Fibroblast of peridontal ligament (primary cell): ENCODE measurements around the gene ALPP.
"Not testable (repeated sequence)": the region's sequence is repeated elsewhere in the genome, so short reads cannot be mapped to it uniquely, and the experiment has no call there.

ENCODE experiments used
- DNase-seq: peaks from one replicate; pipeline ENCODE4 v3.0.0-alpha.2; 2010; ENCODE audit errors: extremely low read depth

ALPP gene

DNA sequence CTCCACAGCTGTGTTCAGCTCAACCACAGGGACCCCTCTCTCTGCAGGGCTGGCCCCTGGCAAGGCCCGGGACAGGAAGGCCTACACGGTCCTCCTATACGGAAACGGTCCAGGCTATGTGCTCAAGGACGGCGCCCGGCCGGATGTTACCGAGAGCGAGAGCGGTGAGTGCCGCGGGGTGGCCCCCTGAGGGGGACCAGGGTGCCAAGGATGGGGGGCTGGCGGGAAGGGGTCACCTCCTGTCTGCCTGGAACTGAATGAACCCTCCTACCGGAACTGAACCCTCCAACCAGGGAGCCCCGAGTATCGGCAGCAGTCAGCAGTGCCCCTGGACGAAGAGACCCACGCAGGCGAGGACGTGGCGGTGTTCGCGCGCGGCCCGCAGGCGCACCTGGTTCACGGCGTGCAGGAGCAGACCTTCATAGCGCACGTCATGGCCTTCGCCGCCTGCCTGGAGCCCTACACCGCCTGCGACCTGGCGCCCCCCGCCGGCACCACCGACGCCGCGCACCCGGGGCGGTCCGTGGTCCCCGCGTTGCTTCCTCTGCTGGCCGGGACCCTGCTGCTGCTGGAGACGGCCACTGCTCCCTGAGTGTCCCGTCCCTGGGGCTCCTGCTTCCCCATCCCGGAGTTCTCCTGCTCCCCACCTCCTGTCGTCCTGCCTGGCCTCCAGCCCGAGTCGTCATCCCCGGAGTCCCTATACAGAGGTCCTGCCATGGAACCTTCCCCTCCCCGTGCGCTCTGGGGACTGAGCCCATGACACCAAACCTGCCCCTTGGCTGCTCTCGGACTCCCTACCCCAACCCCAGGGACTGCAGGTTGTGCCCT is 2.9 kb downstream of the ALPP start:
- DNase-seq: not testable (repeated sequence)

DNA sequence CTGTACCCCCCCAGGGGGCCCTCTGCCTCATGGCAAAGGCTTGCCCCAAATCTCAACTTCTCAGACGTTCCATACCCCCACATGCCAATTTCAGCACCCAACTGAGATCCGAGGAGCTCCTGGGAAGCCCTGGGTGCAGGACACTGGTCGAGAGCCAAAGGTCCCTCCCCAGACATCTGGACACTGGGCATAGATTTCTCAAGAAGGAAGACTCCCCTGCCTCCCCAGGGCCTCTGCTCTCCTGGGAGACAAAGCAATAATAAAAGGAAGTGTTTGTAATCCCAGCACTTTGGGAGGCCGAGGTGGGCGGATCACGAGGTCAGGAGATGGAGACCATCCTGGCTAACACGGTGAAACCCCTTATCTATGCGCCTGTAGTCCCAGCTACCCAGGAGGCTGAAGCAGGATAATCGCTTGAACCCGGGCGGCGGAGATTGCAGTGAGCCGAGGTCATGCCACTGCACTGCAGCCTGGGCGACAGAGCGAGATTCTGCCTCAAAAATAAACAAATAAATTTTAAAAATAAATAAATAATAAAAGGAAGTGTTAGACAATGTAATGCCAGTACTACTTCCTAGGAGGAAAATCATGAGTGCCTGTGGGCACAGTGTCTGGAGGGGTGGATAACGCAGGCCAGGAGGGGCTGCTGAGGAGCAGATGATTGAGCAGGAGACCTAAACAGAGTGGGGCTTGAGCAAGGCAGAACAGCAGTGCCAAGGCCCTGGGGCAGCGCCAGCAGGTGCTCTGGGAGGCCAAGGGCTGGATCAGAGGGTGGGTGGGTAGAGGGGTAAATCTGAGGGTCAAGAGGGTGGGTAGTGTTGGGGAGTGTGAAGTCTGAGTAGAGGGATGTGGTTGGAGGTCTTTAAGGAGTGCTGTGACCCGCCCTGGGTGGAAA is 4.0 kb downstream of the ALPP start:
- no peak for DNase-seq

DNA sequence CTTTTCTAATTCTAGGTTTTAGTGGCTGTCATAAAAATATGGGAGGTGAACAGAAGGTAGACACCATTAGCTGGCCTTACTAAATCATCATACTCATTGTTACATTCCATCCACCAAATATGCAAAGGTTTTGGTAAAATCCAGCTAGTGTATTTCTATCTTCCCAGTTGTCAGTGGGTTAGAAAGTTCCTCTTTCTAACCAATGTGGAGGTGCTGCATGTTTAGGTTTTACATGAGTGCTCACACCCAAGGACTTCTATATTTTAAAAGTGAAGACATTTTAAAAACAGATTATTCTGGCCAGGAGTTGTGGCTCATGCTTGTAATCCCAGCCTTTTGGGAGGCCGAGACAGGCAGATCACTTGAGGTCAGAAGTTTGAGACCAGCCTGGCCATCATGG is 5.9 kb downstream of the ALPP start:
- no peak for DNase-seq

DNA sequence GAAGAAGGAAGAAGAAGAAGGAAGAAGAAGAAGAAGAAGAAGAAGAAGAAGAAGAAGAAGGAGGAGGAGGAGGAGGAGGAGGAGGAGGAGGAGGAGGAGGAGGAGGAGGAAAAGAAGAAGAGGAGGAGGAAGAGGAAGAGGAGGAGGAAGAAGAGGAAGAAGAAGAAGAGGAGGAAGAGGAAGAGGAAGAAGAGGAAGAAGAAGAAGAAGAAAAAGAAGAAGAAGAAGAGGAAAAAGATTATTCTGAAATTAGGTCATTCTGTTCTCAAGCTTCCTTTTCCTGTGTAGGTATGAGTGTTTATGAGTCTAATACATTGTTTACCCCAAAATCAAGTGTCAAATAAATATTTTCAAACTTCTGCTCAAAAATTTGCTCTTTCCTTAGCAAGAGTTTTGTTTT is 6.5 kb downstream of the ALPP start:
- DNase-seq: not testable (repeated sequence)

DNA sequence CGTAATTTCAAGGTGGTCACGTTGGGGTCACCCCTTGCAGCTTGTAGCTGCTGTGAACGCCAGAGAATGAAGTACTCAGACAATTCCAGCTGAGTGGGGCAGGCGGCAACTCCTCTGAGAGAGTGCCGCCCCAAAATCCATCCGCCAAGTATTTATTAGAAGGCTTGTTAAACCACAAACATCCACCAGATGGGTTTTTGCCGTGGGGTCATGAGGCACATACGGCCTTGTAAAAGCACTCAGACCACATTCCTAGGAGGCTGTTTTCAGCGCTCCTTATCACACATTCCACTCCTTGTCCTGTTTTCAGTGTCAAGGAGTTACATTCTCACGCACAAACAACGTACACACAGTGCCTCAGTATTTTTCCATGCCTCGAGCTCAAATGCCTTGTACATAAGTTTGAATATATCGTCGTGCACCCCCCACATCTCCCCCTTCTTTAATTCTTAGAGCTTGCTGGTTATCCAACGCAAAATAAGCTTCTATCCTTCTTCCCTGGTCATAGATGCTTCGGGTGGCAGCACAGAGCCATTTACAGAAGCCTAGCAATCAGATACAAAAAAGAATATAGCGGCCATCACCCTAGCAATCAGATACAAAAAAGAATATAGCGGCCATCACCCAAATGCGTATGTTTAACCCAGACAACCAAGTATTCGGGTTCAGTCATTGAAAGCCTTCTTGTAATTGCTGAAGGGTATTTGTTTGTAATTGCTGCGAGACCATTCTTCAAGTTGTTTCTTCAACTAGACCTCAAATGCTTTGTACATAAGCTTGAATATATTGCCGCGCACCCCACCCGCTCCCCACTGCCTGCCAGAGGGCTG is 7.3 kb downstream of the ALPP start:
- peak; percentile 14 for DNase-seq

DNA sequence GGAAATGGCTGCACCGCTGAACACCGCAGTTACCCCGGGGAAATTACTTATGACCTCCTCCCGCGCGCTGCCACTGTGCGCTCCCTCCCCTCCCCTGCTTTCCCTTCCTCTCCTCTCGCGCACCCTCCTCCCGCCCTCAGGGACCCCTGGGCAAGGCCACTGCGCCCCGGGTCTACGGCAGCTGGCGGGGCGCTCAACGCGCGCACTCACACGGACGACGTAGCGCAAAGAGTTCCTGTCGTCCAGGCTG is 7.9 kb downstream of the ALPP start:
- DNase-seq: no peak

DNA sequence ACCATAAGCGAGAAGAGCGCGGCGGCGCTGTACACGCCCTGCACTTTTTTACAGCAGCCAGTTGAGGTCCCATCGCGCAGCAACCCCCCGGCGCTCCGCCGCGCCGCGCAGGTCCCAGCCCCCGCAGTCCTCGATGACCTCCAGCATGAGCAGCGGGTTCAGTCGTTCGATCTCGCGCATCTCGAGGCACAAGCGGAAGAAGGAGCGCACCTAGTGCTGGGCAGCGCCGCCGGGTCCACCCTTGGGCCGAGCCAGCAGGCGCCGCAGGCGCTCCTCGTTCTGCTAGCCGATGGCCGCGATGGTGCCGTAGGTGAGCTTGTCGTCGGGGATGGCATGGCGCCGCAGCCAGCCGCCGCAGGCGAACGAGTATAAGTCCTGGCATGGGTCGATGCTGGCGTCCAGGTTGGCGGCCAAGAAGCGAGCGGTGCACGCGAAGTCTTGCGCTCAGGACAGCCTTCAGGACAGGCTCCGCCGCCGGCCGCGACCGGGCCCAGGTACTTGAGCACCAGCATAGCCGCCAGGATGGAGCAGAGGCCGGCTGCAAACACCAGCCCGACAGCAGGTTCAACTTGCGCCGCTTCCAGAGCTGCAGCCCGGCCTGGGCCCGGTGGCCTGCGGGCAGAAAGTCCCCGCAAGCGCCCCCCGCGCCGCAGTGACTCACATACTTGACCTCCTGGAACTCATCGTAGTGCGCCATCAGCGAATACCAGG is 8.3 kb downstream of the ALPP start:
- no peak for DNase-seq

DNA sequence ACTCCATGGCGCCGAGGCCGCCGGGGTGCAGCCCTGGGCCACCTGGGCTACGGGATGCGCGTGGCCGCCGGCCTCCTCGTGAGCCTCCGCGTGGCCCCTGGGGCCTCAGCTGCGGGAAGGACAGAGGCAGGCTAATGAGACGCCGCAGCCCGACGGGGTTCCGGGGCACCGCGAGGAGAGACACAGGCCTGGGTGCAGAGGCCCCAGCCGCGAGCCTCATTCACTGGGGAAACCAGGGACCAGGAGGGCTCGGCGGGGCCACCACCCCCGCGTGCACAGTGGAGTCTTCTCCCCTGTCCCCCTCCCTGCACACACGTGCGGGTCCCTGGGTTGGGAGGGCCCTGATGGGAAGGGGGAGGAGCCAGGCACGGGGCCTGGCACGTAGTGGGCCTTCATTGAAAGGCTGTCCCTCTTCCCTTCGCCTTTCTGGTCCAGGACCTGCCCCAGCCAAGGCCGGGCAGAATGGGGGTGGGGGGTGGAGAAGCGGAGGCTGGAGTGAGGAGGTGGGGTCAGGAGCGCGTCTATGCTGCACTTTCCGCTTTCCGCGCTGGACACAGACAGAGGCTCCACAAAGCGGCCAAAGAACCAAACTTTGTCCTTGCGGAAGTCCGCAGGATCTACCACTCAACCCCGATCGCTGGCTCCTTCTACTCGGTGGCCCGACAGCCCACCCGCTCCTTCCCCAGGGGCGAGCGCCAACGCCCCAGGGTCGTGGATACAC is 9.1 kb downstream of the ALPP start:
- DNase-seq: no peak

DNA sequence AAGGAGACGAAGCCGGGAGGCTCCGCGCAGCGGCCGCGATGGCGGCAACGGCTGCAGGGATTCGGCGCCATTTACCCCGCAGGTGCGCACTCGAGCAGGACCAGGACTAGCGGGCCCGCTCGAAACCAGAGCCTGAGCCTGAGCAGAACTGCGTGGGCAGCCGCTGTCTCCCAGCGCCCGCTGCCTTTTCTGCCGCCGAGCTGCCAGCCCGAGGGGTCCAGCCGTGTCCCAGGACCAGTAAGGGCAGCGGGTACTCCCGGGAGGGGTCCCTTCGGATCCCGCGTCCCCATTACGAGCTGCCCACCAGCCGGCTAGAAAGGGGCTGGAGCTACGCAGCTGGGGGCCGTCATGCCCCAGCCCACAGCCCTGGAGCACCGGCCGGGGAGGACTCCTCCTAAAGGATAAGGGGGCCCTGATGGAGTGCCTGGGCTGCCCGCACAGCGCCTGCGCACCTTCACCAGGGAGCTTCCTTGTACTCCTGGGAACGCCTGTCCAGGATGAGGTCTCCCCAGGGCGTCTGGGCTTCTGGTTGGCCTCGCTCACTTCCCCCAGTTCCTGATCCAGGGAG is 9.9 kb downstream of the ALPP start:
- no peak for DNase-seq

DNA sequence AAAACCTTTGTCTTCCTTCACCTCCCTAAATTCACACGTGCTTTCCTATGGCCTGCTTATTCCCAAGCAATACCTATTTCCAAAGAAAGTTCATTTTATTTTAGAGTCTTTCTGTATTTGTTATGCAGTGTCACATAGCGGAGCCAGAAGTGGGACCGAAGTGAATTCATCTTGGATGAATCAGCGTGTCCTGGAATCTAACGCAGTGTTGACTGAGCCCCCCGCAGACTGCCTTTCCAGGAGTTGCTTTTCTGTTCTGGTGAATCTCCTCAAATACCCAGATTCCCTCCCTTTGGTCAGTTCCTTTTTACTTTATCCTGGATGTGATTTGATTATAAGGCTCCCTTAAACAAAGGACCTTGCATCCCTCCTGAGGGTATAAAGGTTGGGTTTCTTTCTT is 10.8 kb downstream of the ALPP start:
- no peak for DNase-seq

DNA sequence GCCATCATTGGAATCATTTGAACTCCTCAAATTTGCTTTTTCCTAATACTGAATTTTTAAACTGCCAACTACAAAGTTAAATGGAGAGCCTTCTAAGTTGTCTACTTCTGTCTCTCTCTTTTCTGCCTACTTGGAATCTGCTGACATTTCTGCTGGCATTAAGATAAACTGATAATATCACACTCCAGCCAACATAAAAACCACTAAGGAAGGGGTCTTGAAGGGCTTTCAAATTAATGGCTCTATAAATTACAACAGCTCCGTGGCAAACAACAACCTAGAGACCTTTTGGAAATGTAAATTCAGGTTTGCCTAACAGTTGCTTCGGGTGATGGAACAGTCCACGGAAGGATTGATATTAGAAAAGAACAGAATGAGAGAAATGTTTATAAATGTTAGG is 12.1 kb downstream of the ALPP start:
- DNase-seq: no peak

DNA sequence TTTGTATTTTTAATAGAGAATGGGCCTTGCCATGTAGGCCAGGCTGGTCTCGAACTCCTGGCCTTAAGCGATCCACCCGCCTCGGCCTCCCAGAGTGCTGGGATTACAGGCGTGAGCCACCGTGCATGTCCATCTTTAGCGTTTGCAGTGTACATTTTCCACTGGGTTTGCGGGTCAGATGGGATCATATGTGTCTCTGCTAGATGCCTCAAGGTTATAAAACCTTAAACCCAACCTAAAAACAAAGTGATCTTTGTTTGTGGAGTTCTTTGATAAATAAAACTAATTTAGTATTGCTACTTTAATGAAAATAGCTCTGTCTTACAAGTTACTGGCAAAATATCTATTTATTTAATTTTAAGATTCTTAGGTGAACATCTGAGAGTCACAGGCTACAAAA is 15.0 kb downstream of the ALPP start:
- DNase-seq: no peak

DNA sequence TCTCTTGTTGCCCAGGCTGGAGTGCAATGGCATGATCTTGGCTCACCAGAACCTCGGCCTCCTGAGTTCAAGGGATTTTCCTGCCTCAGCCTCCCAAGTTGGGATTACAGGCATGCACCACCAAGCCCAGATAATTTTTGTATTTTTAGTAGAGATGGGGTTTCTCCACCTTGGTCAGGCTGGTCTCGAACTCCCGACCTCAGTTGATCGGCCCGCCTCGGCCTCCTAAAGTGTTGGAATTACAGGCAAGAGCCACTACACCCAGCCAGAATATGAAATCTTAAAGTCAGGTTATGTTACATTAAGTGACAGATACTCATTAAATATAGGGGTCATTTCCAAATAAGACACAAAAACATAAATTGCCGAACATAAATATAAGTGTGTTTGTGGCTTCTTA is 15.9 kb downstream of the ALPP start:
- not testable (repeated sequence) for DNase-seq

DNA sequence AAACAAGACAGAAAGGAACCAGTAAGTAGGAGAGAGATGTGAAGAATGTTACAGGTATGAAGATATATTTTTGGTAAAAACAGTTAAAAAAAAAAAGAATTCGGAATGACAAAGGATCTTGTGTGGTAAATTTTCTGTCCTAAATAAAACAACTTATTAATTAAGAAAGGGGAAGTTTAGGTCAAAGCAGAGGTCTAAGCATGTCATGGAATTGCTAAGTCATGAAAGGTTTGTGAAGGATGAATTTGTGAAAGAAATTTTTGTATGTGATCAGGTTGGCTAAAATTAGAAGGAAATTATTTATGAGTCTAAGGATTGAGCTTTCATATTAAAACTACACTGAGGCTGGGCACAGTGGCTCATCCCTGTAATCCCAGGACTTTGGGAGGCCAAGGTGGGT is 17.0 kb downstream of the ALPP start:
- DNase-seq: no peak

DNA sequence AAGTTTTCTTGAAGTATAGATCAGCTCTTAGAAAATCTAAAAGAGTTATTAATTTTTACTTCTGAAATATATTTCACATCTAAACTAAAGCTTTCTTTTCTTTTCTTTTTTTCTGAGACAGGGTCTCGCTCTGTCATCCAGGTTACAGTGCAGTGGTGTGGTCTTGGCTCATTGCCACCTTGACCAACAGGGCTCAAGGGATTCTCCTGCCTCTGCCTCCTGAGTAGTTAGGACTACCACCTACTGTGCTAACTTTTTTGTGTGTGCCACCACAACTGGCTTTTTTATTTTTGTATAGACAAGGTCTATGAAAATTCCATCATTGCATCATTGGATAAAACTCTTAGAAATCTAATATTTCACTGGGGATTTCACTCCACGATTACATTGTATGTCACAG is 18.1 kb downstream of the ALPP start:
- DNase-seq: no peak

DNA sequence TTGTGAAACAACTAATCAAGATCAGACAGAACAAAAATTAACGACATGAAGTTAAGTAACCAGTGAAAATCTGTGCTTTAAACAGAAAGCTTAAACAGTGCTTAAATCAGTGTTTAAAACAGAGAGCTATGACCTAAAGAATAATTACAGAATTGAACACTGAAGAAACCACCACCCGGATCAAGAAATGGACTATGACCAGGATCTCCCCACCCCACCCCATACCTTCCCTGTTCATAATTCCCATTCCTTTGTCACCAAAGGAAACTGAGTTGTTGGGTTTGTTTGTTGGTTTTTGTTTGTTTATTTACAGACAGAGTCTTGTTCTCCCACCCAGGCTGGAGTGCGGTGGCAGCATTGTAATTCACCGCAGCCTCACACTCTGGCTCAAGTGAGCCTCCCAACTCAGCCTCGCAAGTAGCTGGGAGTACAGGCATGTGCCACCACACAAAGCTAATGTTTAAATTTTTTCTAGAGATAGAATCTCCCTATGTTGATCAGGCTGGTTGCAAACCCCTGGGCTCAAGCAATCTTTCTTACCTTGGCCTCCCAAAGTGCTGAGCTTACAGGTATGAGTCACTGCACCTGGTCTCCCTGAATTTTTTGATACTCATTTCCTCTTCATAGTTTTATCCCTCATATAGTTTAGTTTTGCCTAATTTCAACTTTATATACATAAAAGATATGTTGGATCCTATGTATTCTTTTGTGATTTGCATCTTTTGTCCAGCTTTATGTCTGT is 19.9 kb downstream of the ALPP start:
- DNase-seq: no peak

DNA sequence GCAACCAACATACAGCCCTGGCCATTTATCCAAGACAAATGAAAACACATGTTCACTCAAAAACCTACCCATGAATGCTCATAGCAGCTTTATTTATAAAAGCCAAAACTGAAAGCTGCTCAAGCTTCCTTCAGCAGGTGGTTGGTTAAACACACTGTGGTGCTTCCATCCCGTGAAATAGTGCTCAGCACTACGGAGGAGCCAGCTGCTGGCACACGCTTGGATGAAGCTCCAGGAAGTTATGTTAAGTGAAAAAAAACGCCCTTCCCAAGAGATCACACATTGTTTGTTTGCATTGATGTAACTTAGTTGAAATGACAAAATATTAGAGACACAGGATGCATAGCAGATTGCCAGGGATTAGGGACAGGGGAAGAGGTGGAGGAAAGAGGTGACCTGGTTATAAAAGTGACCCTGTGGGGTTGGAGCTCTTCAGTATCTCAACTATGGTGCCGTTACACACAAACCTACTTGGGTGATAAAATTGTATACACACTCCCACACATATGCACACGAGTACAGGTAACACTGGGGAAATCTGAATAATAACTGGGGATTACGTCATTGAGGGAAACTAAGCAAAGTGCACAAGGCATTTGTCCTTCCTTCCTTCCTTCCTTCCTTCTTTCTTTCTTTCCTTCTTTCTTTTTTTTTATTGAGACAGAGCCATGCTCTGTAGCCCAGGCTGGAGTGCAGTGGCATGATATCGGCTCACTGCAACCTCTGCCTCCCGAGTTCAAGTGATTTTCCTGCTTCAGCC is 21.9 kb downstream of the ALPP start:
- no peak for DNase-seq

DNA sequence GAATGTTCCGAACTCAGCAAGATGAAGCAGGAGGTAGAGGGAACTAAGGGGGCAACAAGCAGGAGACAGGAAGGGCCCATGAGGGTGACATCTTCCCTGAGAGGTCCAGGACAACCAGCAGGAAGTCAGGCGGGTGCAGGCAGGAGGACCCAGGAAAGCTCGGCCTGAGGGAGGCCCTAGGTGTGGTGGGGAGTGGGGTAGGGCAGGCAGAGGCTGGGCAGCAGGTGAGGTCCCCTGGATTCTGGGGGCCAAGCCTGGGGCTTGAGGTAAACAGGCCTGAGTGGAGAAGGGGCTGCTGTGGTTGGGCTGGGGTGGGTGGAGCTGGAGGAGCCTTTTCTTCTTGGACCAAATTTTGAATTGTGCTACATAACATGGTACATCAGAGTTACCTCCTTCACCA is 24.0 kb downstream of the ALPP start:
- no peak for DNase-seq

DNA sequence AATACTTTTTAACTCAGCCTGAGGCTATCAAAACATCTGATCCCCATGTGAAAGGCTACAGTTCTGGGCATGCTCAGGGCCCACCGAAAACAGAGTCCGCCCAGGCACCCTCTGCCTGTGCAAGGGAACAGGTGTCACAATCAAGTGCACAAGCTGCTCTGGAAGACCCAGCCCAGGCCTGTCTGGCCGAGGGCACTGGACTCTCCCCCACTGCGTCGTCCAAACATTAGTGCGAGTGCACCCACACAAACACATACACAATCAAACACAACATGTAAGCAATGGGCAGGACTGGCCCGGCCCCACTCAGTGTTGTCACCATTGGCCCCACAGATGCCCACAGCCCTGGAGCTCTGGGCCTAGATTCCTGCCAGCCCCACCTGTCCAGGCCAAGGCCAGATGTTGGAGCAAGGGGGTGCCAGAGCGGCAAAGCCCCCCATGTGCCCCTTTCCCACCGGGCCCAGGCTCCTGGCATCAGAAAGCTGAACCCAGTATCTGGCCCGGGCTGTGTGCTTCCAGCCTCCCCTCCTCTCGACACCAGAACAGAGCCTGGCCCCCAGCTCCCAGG is 27.5 kb downstream of the ALPP start:
- DNase-seq: no peak
